ENCODE results near the gene G6PC2. TPM values are rescaled to one million over a fixed set of nuclear protein-coding genes. Genes with fewer than 3 reads are reported as not detected.
A peak's percentile ranks its signal among the peaks of the same experiment; 100 is the strongest.

G6PC2 gene, protein sequence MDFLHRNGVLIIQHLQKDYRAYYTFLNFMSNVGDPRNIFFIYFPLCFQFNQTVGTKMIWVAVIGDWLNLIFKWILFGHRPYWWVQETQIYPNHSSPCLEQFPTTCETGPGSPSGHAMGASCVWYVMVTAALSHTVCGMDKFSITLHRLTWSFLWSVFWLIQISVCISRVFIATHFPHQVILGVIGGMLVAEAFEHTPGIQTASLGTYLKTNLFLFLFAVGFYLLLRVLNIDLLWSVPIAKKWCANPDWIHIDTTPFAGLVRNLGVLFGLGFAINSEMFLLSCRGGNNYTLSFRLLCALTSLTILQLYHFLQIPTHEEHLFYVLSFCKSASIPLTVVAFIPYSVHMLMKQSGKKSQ
- total RNA-seq (2022) (not detected in 2 replicates), Bru-seq, nascent RNA (not detected), BruChase-seq, experiment 1, labeled RNA remaining after a 6-hour chase (not detected), BruChase-seq, experiment 2, labeled RNA remaining after a 2-hour chase (percentile 10 among the genes with signal in this experiment)
- long read RNA-seq, result 0 reads

GRCh38 chr2:168901003-168901402 is at the start of gene G6PC2:
Gene G6PC2 (plus strand): TSS chr2:168901291. CDS start chr2:168901332, 41 bp downstream.
- intact Hi-C loops (cut with micrococcal nuclease), result no loop called here
- DNase-seq (ENCODE audit: unreplicated experiment), result no peak
- Mint-ChIP-seq H3K4me3 (ENCODE audit: unreplicated experiment) (no peak within 1 kb of the TSS), H3K27ac (ENCODE audit: low read depth, unreplicated experiment) (no peak within 1 kb of the TSS), H3K4me1 (ENCODE audit: insufficient read depth, unreplicated experiment) (no peaks in the 10 kb centered on the region), H3K36me3 (ENCODE audit: insufficient read depth, unreplicated experiment) (no peaks in the 10 kb centered on the region), H3K27me3 (ENCODE audit: insufficient read depth, unreplicated experiment) (peaks cover 64% of the 10 kb centered on the region), H3K9me3 (ENCODE audit: unreplicated experiment) (no peaks in the 10 kb centered on the region)
- POLR2A ChIA-PET, result no interaction called here
- BruUV-seq (replicated peaks), result no TSS peak
- TF ChIP-seq CTCF (IDR thresholded peaks at IDR 0.05; ENCODE audit: unreplicated experiment), result no peak
- CTCF ChIA-PET, result no interaction called here

- POLR2A ChIA-PET, result no interaction called here
Observed at GRCh38 chr2:168851674-168852320, 49.3 kb upstream of the G6PC2 start.

DNA sequence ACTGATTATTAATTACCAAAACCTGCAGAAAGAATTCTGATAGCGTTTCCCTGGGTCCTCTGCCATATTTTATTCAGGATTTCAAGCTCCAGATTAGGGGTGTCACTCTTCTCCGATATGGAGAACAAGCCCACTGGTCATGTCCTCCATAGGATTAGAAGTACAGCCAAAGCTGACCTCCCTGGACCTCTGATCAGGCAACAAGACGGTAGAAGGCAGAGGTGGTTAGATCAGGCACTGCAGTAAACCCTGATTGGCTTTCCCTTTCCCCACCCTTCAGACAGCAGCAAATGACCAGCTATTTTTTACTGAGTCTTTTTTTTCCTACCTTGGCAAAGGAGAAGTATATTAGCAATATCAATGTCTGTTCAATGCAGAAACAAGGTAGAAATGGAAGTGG is 48.6 kb upstream of the G6PC2 start:
- BruUV-seq (replicated peaks), result no TSS peak
- H3K27me3 Mint-ChIP-seq (ENCODE audit: insufficient read depth, unreplicated experiment), result no peaks in the 10 kb centered on the region
- TF ChIP-seq CTCF (IDR thresholded peaks at IDR 0.05; ENCODE audit: unreplicated experiment), result no peak
- DNase-seq (ENCODE audit: unreplicated experiment), result no peak
- intact Hi-C loops (cut with micrococcal nuclease), result no loop called here
- H3K4me3 Mint-ChIP-seq (ENCODE audit: unreplicated experiment), result no peak overlapping the region
- CTCF ChIA-PET, result no interaction called here
- H3K27ac Mint-ChIP-seq (ENCODE audit: low read depth, unreplicated experiment), result no peak overlapping the region
- no peaks in the 10 kb centered on the region for H3K9me3 Mint-ChIP-seq (ENCODE audit: unreplicated experiment)
- peaks cover 7% of the 10 kb centered on the region for H3K4me1 Mint-ChIP-seq (ENCODE audit: insufficient read depth, unreplicated experiment)
- no peaks in the 10 kb centered on the region for H3K36me3 Mint-ChIP-seq (ENCODE audit: insufficient read depth, unreplicated experiment)
- POLR2A ChIA-PET, result no interaction called here

More at GRCh38 chr2:168851674-168852320, 49.3 kb upstream of the G6PC2 start:
- no peak for TF ChIP-seq CTCF (IDR thresholded peaks at IDR 0.05; ENCODE audit: unreplicated experiment)
- H3K4me3 Mint-ChIP-seq (ENCODE audit: unreplicated experiment), result no peak overlapping the region
- no peaks in the 10 kb centered on the region for H3K36me3 Mint-ChIP-seq (ENCODE audit: insufficient read depth, unreplicated experiment)
- peaks cover 7% of the 10 kb centered on the region for H3K4me1 Mint-ChIP-seq (ENCODE audit: insufficient read depth, unreplicated experiment)
- no peak overlapping the region for H3K27ac Mint-ChIP-seq (ENCODE audit: low read depth, unreplicated experiment)
- intact Hi-C loops (cut with micrococcal nuclease), result no loop called here
- H3K27me3 Mint-ChIP-seq (ENCODE audit: insufficient read depth, unreplicated experiment), result no peaks in the 10 kb centered on the region
- BruUV-seq (replicated peaks), result no TSS peak
- peak; percentile 89 for DNase-seq (ENCODE audit: unreplicated experiment)
- CTCF ChIA-PET, result interaction anchor here (1.0 kb wide), 1 partner anchor 24 kb away, joined by 3 read pairs; no protein-coding TSS in a partner anchor
- H3K9me3 Mint-ChIP-seq (ENCODE audit: unreplicated experiment), result no peaks in the 10 kb centered on the region

- intact Hi-C loops (cut with micrococcal nuclease), result no loop called here
- DNase-seq (ENCODE audit: unreplicated experiment), result no peak
- ChIA-PET POLR2A (interaction anchor here (0.6 kb wide), 1 partner anchor 22 kb away, joined by 3 read pairs; no protein-coding TSS in a partner anchor), CTCF (no interaction called here)
- Mint-ChIP-seq H3K27ac (ENCODE audit: low read depth, unreplicated experiment) (no peak overlapping the region), H3K9me3 (ENCODE audit: unreplicated experiment) (no peaks in the 10 kb centered on the region), H3K4me1 (ENCODE audit: insufficient read depth, unreplicated experiment) (peaks cover 7% of the 10 kb centered on the region), H3K4me3 (ENCODE audit: unreplicated experiment) (no peak overlapping the region), H3K36me3 (ENCODE audit: insufficient read depth, unreplicated experiment) (no peaks in the 10 kb centered on the region), H3K27me3 (ENCODE audit: insufficient read depth, unreplicated experiment) (no peaks in the 10 kb centered on the region)
- TF ChIP-seq CTCF (IDR thresholded peaks at IDR 0.05; ENCODE audit: unreplicated experiment), result no peak
- no TSS peak for BruUV-seq (replicated peaks)
Observed at GRCh38 chr2:168853471-168853870, 47.6 kb upstream of the G6PC2 start.

Data from MCF 10A (cell line).